Fibroblast of skin of left quadriceps (primary cell): Measurements from ENCODE around the gene NPR3.

Source experiments
- DNase-seq, 2 experiments: peaks; one replicate each; pipeline ENCODE4 v3.0.0-alpha.2; 2013; ENCODE audit warnings: low read depth in 2 of 2

Gene NPR3, protein sequence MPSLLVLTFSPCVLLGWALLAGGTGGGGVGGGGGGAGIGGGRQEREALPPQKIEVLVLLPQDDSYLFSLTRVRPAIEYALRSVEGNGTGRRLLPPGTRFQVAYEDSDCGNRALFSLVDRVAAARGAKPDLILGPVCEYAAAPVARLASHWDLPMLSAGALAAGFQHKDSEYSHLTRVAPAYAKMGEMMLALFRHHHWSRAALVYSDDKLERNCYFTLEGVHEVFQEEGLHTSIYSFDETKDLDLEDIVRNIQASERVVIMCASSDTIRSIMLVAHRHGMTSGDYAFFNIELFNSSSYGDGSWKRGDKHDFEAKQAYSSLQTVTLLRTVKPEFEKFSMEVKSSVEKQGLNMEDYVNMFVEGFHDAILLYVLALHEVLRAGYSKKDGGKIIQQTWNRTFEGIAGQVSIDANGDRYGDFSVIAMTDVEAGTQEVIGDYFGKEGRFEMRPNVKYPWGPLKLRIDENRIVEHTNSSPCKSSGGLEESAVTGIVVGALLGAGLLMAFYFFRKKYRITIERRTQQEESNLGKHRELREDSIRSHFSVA

DNA sequence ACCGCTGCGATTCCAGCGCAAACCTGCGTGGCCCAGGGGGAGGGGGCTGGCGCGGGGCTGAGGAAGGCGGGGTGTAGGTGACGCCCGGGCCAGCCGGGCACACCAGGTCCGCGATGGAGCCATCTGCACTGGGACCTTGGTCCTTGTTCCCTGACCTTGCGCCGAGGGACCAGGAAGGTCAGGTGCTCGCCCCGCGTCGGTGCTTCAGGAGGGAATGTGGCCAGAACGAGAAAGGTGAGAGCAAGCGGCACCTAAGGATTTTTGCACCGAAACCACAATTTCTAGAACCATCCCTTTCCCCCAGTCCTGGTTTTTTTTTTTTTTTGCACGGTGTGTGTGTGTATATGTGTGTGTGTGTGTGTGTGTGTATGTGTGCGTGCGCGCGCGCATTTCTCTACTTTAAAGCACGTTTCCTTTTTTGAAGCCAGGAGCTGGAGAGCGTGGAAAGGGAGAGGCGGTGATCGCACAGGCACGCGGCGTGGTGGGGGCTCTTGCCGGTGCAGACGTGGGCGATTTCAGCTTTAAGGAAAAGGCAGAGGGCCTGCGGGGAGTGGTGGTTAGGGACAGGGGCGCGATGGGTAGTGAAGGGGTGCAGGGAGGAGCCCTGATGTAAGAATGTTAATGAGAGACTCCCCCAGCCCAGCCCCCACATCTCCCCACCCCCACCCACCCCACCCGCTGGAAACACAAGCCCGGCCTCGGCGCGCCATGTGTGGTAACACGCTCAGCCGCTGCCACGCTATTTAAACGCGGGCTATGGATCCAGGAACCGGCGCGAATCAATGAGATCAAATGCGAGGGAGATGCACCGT lies at the start of gene NPR3:
Gene NPR3, plus strand, starts transcription at position 772 of the 812 bp plus-strand sequence. CDS start 456 bp downstream, outside the sequence.
- no peak for DNase-seq

DNA sequence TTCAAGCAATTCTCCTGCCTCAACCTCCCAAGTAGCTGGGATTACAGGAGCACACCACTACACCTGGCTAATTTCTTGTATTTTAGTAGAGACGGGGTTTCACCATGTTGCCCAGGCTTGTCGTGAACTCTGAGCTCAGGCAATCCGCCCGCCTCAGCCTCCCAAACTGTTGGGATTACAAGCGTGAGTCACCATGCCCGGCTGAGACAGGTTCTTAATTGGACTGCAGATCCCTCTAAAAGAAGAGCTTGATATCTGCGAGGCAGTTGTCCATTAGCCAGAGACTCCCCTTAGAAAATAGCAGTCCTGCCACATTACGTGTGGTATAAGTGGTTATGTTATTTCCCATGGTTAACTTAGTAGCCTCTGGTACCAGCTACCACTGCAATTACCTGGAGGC lies 46.6 kb upstream of the NPR3 start:
- no peak for DNase-seq

DNA sequence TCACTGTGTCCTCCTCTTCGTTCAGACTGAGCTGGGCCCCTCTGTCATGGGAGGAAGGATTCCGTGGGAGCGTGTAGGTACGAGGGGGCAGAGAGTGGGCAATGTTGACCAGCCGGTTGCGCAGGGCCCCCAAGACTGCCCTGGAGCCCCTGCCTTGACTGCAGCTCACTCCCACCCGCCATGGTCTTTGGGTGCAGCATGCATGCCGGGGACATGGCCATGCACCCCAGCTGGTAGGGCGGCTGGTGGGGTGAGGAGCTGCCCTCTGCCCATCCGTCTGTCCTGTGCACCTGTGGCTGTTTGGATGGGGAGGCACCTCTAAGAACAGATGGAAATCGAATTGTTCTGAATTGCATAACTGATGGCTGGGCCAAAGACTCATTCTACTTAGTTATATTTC lies 42.6 kb upstream of the NPR3 start:
- DNase-seq: no peak

DNA sequence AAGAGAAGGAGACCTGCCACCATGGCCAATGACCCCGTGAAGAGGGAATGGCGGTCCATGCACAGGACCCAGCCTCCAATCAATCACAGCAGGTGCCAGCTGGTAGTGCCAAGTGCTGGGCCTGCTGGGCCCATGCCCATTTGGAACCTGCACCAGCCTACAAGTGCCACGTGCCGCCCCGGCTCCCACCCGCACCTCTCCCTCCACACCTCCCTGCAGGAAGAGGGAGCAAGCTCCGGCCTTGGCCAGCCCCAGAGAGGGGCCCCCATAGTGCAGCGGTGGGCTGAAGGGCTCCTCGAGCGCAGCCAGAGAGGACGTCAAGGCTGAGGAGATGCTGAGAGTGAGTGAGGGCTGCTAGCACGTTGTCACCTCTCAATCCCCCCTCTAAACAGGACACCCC lies 37.8 kb upstream of the NPR3 start:
- no peak for DNase-seq

DNA sequence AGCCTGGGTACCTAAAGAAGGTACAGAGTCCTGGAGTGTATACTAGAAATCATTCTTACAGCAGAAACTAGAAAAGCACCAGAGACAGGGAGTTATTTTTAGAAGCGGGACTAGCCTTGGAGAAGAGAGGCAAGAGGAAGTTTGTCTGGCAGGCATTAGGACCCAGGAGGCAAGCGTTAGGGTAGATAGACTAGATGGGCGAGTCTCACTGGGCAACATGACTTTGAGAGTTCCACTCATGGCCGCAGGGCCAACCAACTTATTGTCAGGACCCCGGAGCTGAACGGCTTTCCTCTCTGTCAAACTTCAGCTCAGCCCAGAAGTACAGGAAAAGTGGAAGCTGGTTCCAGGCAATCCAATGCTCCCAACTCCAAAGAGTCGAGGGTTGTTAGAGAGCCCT lies 34.1 kb upstream of the NPR3 start:
- DNase-seq: no peak

DNA sequence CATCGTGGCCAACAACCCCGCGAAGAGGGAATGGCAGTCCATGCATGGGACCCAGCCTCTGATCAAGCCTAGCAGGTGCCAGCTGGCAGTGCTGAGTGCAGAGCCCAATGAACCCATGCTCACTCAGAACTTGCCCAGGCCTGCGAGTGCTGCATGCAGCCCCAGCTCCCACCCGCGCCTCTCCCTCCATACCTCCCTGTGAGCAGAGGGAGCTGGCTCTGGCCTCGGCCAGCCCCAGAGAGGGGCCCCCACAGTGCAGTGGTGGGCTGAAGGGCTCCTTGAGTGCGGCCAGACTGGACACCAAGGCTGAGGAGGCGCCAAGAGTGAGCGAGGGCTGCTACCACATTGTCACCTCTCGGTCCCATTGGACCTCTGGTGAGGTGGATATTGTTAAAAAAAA lies 32.6 kb upstream of the NPR3 start:
- no peak for DNase-seq

DNA sequence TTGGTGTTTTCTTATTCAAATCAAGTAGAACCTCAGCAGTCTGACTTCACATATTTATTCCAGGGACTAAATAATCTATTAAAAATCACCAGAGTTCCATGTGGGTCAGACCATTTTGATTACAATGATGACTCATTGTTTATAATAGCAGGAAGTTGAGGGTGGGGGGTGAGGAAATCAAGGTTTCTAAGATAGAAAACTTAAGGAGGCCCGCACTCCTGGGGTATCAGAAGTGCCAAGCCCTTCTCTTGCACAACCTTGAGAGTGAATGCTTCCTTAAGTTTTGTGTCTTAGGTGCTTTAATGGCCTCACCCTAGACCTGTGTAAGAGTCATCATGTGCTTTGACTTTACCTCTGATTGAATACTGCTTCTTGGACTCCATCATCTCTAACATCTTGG lies 31.9 kb upstream of the NPR3 start:
- DNase-seq: no peak

DNA sequence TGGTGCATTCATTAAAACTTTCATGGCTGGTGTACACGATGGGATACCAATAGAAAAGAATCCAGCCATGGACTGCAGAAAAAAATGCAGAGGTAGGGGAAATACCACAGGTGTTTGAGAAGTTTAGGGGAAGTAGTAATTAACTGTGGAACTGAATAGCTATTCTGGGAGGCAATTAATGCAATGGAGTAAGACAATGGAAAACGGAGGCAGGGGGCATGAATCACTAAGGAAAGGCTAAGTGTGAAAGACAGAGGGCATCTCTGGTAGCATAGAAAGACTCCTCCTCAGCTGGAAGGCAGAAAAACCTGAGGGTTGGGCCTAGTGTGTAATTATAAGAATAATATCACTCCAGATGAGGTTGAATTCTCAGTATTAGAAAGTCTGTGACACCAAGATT lies 30.9 kb upstream of the NPR3 start:
- no peak for DNase-seq

DNA sequence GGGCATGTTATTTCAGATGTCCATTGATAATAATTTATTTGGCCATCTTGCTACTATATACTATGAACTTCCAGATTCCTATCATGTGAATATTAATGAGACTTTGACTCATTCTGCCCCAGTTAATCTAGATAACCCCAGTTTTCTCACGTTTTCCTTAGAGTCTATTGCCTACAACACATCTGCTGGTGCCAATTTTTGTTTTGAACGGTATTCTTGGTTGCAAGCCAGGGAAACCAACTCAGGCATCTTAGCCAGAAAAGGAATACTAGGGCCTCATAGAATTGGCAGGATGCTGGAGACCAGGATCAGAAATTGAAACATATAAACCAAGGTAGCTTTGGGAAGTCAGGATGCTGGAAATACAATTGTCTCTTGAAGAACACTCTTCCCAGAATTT lies 28.0 kb upstream of the NPR3 start:
- no peak for DNase-seq

DNA sequence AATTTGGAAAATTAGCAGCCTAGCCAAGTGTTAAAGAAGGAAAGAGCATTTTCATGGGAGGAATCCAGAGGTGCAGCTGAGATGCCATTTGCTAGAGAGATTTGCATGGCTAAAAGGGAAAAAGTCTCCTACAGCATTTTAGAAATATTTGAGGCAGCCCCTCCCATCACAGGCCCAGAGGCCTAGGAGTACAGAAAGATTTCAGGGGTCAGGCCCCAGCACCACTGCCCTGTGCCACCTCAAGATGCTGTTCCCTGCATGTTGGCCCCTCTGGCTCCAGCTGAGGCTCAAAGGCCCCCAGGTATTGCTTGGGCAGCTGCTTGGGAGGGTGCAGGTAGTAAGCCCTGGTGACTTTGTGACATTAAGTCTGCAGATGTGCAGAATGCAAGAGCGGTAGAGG lies 26.9 kb upstream of the NPR3 start:
- no peak for DNase-seq

DNA sequence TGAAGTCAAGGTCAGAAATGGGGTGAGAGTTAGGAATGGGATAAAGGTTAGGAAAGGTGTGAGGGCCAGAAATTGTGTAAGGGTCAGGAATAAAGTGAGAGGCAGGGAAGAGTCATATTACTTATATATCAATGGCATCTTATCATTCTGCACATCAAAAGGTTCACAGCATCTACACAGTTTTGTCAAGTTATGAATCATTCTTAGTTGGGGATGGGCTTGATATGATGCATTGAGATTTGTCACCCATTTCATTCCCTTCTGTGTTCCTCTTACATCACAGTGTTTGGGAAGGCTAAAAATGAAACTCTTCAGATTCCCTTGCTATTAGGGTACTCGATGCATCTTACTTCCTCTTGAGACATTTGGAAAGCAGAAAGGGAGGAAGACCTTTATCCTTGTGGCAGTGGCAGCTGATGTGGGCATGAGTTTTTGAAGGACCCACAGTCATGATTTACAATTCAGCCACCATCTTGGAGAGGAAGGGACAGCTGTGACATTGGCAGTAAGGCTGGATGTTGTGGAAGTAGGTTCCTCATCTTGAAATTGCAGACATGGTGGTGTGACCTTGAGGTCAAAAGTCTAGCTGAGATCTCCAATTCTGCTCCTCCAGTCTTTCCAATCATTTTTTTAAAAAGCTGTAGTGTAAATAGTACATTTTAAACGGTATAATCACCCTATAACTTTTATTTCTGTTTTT lies 24.2 kb upstream of the NPR3 start:
- no peak for DNase-seq

DNA sequence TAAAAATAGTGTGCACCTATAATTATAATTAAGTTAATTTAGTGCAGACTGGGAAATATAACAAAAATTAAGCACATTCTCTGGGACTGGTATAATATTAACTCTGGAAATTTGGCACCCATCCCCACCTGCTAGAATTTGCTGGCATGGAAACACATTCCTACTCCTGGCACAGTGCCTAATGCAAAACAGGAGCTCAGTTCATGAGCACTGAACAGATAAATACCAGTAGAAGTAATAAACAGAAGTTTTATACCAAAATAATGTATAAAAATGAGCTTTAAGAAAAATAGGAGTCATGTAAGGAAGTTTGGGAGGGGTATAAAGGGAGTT lies 23.7 kb upstream of the NPR3 start:
- peak in 1 of 2 experiments; percentile 37 for DNase-seq

DNA sequence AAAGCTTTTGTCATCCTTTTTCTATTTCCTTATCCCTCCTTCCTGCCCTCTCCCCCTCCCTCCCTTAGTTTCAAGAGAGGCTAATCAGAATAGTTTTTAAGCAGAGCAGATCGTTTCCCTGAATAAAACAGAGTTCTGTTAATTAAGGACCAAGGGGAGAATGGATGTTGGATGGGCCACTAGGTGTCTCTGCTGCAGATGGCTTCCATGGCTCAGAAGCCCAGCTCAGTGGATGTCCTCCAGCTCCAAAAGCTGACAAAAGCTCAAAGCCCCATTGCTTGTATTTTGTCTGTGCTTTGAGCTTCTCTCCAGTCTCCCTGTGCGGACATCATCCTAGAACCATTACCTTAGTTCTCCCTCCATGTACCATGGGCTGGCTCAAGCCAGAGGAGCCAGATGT lies 21.0 kb upstream of the NPR3 start:
- no peak for DNase-seq

DNA sequence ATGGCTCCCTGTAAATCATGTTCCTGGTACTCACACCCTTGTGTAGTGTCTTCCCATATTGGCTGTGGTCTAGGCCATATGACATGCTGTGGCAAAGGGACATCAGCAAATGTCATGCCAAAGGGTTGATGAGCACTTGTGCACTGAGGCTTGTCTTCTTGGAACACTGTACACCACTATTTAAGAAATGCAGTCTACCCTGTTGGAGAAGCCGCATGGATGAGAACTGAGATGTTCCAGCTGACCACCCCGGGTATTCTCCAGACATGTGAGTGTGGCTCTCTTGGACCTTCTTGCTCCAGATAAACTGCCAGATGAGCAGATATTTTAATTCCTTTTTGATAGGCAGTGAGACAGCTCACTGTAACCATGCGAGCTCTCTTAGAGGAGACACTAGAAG lies 20.5 kb upstream of the NPR3 start:
- no peak for DNase-seq

DNA sequence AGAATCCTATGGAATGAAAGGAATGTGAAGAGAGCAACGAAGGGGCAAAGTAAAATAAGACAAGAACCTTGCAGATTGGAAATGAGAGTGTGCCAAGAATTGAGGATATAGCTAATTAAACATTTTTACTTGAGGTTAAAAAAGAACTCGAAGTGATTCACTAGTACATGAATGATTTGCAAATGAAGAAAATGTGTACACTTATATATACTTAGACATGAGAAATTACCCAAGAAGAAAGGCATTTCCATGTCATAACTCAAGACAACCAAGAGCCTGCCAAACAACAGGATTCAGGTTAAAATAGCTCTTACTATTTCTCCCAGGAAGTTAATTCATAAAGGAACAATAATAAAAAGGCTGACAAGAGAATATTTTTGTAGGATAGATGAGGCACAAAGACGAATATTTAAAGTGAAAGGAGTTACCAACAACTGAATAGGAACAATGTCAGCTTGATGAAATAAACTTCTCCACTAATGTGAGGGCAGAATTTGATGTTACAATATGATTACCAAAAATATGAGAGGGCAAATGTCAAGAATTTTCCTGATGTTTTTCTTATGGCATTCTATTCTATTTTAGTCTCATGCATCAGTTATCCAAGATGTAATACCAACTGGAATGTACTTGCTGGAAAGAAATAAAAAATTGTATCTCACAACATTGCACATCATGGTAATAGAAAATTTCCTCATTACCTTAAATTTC lies 18.9 kb upstream of the NPR3 start:
- DNase-seq: peak; percentile 82 to 84

DNA sequence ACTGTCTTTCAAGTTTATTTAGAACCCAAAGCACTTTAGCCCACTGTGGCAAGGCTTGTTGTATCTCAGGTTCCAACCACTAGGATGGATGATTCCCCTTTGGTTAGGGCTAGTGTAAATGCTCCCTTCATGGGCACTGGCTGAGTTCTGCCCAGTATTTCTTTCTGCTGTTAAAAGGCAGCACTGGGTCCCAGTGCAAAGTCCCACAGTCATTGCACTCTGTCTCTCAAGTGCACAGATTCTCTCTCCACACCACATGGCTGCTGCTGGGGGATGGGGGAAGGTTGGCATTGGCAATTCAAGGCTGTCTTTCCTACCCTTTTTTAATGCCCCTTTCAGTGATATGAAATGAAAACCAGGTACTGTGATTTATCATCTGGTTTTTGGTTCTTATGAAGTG lies 7.2 kb upstream of the NPR3 start:
- no peak for DNase-seq

DNA sequence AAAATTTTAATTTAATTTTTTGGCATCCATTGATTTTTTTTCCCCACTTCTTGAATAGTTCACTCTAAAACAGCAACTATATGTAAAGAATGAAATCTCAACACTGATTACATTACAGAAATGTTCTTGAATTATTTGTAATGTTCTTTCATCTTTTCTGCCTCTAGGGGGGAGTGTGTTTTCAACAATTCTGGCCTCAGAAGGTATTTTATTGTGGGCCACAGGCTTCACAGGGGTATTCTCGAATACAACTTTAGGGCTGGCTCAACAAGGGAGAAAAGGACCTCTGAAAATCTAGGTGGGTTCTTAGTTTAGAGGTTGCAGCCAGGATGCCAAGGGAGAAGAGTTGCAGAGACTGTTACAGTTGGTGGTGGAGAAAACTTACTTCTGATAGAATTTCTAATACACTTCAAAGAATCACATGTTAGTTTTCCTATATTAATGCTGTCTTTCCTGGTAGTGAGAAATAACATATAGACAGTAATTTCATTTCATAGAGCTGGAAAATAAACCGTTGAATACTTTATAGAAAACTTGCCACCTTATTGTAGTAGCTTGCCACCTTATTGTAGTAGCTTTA lies 3.6 kb upstream of the NPR3 start:
- DNase-seq: no peak

DNA sequence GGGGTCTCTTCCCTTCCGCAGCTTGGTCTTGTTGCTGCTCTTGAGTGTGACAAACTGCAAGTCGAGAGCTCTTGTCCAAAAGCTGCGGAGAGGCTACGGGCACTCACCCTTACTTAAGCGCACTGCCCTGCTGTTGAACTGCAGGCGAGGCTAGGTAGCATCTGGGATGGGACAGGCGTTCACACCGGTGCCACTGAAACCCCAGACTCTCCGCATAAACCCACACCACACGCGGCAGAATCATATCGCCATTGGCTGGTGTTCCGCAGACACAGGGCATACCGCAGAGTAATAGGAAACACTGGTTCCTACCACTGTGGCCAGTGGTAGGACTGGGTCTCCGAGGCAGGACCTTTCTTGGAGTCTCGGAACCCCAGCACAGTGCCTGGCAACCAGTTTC lies 2.2 kb upstream of the NPR3 start:
- no peak for DNase-seq

DNA sequence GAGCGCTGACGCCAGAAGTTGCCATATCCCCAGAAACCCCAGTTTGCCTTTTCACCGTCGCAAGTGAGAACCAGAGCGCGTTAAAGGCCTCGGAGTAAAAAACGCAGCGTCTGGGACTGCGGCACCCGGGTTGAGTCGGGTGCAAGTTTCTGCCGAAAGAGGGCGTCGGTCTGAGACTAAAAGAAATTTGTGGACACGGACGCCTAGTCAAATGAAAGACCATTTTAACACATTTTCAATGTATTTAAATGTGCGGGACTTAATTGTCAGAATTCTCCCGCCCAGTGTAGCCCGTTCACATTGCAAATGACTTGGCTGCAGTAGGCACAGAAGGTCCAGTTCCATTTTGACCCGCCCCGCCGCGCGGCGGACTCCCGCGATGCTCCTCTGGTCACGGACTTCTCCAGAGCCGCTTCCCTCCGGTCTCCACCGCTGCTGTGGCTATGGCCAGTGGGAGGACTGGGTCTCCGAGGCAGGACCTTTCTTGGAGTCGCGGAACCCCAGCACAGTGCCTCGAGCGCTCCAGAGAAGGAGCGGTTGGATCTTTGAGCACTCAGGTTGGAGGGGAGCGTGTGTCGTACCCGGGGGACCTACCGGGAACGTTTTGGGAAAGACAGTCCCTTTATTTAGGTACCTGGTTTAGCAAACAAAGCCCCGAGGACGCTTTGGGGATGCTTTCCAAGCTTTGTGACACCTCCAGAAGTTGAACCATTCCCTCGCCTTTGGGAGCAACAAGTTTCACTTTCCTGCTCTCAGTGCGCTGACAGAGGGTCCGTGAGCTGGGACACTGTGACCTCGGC lies 1.2 kb upstream of the NPR3 start:
- peak; percentile 62 to 66 for DNase-seq

DNA sequence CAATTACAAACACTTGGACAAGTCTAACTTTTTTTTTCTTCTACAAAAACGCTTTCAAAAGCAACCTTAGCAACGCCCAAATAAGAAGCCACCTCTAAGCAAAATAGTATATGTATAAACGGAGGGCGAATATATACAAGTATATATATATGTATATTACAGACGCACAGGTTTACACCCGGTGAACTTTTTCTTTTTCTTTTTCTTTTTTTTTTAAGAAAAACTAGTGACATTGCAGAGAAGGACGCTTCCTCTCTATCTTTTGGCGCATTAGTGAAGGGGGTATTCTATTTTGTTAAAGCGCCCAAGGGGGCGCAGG lies 200 bp downstream of the NPR3 start:
- DNase-seq: no peak
